Stimulated activated CD4-positive, alpha-beta T cell treated with anti-CD3 and anti-CD28 coated beads, Interleukin-4, amount 100 ng/mL, for 48 hours (primary cell): ENCODE data around the gene DCDC1.

ENCODE experiments used
- DNase-seq, 2 donors: peaks; one replicate each; pipeline ENCODE4 v3.0.0-alpha.2; 2020; ENCODE audit warnings: low read depth in 2 of 2

The DCDC1 gene, protein sequence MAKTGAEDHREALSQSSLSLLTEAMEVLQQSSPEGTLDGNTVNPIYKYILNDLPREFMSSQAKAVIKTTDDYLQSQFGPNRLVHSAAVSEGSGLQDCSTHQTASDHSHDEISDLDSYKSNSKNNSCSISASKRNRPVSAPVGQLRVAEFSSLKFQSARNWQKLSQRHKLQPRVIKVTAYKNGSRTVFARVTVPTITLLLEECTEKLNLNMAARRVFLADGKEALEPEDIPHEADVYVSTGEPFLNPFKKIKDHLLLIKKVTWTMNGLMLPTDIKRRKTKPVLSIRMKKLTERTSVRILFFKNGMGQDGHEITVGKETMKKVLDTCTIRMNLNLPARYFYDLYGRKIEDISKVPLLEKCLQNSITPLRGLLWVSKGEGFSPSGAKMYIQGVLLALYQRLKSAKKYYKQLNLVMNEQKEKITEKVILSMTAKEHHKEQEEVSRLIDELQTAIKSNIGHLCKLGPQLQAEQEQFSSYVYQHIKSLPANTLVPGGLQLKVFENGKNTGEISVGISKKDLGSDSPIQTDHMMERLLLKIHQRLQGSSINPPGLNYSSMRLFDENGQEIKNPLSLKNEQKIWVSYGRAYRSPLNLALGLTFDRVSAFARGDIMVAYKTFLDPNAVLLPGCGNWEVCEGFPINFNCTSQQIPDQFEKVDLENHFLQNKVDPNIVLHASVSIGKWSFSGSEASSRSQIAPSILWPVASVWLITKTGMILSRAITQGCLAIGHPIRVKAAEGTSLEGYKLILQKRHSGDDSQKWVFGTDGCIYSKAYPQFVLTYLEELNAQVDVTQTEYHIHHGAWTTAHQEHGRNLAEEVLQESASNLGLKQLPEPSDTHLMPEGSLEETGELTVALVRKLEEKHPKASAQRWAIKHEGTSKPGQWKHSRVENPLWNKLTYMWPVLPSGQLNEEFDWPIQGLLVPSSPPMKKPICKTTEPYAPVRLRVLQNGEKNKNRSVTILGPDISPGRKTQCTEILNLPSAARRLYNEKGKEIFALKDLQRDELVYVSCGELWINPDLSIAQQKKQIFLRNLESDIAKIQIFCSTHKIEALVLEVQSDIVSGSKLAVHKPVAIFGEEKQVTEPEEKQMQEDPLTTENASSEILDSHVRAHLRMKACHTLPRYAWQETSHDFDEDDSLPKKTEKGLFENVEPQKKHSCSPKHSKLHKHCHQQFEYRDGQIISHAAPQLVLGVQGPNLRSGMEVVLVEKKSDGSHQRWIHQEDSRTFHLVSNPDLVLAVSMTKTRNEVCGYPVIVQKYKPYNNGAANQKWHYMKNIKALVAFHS (N-terminal part only)

DNA sequence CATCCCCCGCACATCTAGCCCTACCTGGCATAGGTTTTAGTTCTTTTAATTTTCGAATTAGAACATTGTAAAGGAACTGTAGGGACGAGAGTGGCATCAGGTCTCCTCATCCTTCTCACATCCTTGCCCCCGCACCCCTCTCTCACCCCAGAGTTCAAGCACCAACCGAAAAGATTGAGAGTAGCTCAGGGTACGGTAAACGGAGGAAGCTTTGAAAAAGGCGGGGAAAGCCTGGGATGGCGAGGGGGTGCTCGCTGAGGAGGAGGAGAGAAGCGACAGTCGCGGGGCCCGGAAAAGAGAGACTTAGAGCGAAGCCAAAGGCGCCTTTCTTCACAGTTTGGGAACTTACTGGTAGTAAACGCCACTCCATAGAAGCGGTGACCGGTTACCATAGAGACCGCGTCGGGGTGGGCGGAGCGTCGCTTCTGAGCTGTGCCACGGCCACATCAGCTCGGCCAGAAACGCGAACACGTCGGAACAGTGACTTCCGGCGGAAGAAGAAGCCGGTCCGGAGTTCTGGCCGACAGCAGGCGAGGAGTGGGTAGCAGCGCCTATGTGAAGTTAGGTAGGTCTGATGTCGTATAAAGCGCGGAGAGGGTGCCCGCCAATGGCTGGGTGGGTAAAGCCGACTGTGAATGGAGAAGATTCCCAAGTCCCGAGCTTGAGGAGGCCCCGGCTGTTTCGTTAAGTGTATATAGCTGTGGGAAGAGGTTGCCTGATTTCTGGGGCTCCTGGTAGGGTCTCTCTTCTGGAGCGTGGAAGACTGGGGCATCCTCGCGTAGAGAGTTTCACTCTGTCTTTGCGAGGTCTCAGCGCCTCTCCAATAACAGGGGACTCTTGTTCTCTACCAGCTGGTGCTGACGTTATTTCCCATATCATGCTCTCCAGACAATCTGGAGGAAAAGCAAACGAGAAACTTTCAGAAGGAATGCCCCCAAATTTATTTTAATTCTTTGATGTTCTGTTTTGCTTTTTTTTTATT lies at the start of gene DCDC1, which contains the start of gene DNAJC24:
Gene DCDC1 (minus strand): TSS at position 392 of the 982 bp plus-strand sequence. CDS start 41,459 bp downstream, outside the sequence.
Gene DNAJC24 (plus strand): TSS at position 513 of the 982 bp plus-strand sequence. CDS start 889 bp downstream, outside the sequence.
- DNase-seq, result peak; percentile 87 to 92

DNA sequence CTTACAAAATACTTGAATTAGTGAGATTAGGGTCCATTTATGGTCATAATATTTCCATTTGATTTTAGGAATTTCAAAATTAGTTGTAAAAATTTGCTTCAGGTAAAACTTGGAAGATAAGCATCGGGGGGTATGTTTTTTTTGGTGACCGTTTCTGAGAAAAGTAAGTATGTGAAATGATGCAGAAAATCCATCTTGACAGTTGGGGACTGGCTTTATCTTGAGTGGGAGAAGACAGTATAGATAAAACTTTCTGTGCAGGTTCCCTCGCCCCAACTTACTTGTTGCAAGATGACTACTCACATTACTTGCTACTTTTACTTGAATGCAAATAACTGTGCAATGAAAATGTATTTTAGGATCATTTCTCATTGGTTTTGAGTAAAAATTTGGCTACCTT lies 49.6 kb upstream of the DCDC1 start:
- DNase-seq, result no peak

DNA sequence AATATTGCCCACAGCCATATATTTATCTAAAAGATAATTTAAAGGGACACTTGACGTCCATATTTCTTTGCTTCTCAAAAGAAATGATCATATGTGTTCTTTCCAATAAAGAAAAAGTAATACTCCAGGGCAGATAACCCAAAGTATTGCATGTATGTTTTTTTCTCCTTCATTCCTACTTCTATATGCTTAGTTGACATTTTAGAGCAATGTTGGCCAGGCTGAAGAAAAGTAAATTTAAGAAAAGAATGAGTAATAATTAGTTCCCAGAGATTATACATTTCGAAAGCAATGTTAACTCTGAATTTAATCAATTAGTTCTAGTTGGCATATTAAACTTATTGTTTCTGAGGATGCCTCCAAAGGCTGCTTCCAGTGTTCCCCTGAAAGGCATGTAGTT lies 48.3 kb upstream of the DCDC1 start:
- DNase-seq, result no peak

DNA sequence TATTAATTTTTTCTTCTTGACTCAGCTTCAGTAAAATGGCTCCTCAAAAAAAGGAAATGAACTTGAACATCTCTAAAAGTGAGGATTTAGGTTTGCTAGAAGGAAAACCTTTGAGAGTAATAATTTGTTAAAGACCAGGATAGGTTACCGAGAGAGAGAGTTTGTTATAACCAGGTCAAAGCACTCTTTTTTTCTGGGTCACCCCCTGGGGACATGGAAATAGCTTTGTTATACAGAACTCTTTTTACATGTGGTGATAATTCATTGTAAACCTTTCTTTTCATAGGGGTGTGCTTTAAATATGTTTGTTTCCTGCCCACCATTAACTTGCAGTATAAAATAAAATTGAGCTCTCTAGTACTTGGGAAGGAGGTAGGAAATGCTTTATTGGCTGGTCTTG lies 47.8 kb upstream of the DCDC1 start:
- no peak for DNase-seq

DNA sequence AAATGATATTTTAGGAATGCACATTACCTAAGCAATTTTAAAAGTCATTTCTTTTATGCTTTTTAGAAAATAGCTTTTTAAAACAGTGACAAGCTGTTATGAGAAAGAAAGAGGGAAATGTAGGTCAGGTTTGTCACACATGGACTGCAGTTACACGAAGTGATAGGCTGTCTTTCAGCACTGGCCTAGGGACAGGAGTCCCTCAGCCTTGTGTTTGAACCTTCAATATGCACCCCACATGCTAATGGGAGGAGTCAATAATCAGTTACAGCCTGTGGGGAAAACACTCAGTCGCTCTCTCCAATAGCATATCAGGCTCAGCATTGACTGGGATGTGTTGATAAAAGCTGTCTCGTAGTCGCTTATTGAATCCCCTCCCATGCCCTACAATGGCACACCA lies 45.9 kb upstream of the DCDC1 start:
- DNase-seq, result no peak

DNA sequence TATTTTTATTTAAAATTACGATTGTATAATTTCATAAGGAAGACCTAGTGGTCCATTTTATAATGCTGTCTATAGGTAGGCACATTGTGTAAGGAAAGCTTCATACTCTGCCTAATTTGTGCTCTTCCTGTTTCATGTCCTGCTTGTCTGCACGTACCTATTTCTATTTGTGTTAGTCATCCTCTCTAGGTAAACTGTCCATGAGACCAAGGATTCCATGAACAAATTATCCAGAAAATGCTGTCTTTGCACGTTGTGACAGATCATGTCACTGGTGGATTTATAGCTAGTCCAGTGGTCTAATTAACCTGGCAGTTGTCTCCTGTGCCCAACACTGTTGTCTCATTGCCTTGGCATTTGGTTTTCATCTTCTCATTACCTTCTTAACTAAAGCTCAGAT lies 44.8 kb upstream of the DCDC1 start:
- DNase-seq, result no peak

DNA sequence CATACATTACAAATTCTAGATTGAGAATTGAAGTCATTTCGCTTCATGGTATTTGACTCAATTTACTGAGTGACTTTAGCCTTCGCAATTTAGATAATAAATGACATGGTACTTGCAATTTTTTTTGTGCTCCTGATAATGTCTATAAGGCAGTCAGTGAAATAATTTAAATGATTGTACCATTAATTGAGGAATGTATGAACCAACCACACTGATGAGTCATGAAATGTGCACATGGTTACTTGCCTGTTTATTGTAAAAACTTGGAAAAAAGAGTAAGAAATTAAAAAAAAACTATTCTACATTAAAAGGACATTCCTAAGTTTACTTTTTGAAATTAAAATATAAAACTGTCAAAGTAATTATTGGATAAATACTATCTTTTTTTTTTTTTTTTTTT lies 43.4 kb upstream of the DCDC1 start:
- DNase-seq, result no peak

DNA sequence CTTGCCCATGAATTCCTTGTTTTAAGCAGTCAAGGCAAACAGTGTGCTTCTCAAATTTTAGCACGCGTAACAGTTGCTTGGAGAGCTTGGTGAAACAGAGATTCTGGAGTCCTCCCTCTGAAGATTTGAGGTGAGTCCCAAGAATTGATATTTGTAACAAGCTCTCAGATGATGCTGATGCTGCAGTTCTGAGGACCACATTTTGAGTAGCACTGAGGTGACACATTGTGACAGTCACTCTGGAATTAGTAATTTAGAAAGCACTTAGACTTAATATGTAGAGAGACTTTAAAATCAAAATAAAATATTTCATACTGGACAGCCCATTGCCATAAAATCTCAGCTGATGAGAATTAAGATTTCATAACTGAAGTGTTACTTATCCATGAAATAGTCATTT lies 38.7 kb upstream of the DCDC1 start:
- no peak for DNase-seq

DNA sequence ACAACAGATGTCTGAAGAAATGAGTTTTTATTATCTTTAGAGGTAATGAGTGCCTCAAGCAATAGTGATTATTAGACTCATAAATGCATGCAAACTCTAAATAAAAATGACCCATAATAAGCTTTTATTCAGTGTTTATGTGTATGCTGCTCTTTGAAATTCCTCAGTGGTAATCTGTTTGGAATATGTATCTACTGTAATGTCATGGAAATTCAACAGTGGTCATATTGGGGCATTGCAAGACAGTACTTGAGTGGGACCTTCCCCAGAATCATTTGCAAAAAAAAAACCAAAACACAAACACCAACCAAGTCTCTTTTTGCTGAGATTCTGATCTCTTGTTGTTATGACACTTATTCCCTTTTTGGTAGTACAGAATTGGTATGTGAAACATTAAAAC lies 35.1 kb upstream of the DCDC1 start:
- DNase-seq, result no peak

DNA sequence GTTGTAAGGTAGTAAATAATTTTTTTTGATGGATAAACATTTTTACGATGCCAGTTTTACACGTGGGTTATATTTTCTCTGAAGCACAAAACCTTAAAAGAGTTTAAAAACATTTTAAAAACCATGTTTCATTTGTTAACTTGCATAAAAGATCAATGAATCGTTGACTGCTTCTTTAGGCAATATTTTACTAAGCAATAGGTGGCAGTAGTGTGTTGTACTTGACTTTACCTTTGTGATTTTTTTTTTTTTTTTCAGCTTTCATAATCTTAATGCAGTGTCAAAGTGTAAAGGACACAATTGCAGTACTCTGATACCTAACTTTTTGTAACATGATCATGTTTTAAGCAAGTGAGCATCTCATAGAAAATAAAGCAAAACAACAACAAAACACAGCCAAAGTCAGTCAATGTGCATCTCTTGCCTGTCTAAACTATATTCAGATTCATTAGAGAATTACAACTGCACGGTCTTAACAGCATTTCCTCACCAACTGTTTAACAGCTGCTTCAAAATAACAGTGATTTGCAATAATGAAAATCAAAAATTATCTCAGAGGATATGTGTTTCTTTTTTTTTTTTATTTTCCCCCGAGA lies 27.8 kb upstream of the DCDC1 start:
- no peak for DNase-seq

DNA sequence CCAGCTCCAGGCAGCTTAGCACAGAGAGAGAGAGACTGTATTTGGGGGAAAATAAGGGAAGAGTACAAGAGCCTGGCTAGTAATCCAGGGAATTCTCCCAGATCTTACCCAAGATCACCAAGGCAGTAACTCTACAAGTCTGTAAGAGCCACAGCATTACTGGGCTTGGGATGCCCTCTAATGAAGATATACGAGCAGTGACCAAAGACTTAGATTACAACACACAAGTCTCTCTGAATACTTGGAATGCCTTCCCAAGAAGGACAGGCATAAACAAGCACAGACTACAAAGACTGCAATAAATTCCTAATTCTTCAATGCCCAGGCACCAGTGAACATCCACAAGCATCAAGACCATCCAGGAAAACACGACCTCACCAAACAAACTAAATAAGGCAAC lies 17.8 kb upstream of the DCDC1 start:
- no peak for DNase-seq

DNA sequence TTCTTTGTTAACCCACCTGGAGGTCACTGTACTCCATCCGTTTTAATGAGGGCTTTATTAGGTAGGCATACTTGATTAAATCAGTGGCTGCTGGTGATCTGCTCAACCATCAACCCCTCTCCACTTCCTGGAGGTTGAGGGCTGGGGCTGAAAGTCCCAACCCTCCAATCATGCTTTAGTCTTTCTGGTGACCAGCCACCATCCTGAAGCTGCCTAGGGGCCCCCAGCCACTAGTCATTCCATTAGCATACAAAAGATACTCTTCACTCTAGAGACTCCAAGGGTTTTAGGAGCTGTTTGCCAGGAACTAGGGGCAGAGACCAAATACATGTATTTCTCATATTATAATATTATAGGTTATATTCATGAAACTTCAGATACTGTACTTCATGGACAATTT lies 13.6 kb upstream of the DCDC1 start:
- no peak for DNase-seq

DNA sequence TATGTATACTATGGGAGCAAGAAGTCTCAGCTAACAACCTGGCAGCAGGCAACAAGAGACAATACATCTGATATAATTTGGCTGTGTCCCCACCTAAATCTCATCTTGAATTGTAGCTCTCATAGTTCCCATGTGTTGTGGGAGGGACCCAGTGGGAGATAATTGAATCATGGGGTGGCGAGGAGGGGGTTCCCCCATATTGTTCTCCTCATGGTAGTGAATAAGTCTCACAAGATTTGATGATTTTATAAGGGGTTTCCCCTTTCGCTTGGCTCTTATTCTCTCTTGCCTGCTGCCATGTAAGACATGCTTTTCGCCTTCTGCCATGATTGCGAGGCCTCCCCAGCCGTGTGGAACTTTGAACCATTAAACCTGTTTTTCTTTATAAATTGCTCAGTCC lies 6.3 kb upstream of the DCDC1 start:
- DNase-seq, result no peak

DNA sequence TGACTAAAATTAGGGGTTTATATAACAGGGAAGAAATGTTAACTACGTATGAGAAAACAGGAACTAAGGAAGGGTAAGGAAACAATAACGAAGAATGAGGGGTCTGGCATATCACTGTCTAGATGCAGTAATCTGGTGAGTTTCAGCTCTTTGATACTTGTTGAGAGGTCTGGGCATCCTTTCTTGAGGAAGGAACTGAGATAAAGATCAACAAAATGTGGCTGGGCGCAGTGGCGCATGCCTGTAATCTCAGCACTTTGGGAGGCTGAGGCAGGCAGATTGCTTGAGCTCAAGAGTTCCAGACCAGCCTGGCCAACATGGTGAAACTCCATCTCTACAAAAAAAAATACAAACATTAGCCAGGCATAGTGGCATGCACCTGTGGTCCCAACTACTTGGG lies 2.7 kb downstream of the DCDC1 start:
- no peak for DNase-seq

DNA sequence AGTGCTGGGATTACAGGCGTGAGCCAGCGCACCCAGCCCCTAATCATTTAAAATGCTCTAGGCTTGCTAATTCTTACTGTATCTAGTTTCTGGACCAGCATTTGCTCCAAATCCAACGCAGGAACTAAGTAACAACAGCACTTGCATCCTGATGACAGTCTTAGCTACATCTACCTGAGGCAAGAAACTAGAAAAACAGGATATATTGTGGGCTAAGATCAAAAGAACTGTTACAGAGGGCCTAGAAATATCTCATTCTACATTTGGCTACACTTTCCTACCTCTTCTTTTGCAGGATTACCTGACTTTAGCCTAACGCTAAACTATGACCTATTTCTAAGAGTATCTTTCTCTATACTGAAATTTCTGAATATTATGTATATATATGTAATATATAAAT lies 7.8 kb downstream of the DCDC1 start:
- no peak for DNase-seq

DNA sequence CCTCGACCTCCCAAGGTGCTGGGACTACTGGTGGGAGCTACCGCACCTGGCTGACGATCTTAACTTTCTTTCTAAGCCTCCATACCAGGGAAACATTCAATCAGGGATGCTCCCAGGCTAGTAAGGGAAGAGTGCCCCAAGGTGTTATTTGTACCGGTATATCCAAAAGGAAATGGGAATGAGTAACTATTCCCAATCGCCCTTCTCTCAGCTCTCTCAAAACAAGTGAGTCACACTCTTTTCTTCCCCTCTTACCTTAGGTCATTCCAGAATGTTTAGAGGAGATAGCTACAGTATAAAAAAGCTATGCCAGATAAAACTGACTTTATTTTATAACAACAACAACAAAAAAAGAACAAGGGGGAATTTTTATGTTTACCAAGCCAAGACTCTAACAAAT lies 13.7 kb downstream of the DCDC1 start:
- DNase-seq, result no peak

DNA sequence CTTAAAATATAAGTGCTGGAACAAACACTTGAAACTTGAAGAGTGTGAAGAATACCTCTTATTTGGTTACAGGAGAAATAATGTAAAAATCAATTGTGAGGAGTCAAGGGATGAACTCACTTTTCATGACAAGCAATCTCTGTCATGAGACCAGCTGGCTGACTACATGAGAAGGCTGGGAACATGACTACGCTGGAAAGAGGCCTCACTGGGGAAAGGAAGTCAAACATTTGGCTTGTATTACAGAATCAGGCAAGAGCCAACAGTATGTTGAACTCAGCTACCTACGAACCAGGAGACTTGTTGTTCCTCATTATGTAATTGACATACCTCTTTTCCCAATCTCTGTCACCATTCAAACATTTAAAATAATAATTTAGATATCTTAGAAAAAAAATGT lies 14.4 kb downstream of the DCDC1 start:
- no peak for DNase-seq

DNA sequence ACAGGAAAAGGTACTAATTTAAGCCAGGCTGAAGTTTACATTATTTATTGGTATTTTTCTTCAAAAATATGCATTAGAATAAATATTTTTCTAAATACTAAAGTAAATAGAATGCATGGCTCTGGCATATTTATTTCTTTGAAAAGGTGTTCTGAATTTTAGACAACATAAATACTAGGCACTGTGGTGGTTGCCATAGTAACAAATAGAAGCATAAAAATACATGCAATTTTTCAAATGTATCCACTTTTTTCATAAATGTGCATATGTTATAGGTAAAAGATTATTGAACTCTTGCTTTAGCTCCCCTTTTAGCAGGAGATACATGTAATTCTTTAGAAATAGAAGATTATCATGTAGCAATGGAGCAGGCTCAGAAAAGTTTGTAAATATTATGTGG lies 18.4 kb downstream of the DCDC1 start:
- no peak for DNase-seq

DNA sequence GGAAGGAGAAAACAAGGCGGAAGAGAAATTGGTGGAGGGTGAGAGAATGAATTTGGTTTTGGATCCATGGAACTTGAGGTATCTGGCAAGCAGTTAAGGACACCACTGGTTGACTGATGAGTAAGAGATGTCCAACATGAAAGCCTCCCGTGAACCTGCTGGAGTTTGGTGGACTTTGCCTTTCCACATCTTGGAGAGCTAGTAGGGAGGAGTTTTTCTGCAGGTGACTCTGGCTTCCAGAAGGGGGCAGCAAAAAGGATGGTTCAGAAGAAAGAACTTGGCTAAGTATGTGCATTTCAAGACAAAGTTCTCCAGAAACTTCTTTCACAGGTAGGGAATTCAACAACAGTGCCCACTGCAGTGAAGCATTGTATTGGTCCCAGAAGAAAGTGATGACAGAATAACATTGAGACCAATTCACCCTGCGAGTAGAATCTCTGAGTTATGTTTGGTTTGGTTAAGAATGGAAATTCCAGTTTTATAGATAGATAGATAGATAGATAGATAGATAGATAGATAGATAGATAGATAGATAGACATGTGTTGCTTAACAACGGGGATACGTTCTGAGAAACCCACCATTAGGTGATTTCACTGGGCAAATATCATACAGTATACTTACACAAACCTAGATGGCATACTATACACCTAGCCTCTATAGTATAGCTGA lies 28.5 kb downstream of the DCDC1 start:
- DNase-seq, result no peak

DNA sequence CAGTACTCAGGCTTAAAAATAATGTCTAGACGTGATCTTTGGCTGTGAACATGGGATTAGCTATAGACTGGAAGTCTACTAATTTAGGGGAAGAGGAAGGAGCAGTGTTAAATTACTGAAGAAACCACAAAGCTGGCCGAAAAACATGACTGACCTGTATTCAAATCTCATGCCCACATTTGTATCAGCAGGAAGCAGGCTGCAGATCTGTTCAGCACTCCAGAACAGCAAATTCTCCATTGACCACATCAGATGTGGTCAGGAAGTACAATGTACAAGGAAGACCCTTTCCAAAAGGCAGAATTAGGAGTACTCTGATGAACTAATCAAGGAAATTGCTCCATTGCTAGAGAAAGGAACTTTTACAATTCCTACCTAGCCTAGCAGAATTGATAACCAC lies 31.7 kb downstream of the DCDC1 start:
- DNase-seq, result no peak
